Right lobe of liver (tissue), 4 donors: Measurements from ENCODE around the gene GTF2IRD1.

Experiments used
- POLR2A ChIP-seq: fragments of 450-650 bp; IDR thresholded peaks from one replicate; pipeline ENCODE4 v1.6.1; 2017; ENCODE audit warnings: antibody characterized with exemption, mild to moderate bottlenecking
- TF ChIP-seq, protein P1 (sequence below), 4 donors: fragments of 200-600 bp in 3 of 4; fragments of 450-650 bp in 1 of 4; IDR thresholded peaks; one replicate each; pipeline versions ENCODE4 v1.5.1 to v1.8.0; 2016 to 2022; ENCODE audit warnings: antibody characterized with exemption in 4 of 4, mild to moderate bottlenecking in 2 of 4
- donor health status: DM: no; HTN: no; CAD: no.
- donor health status: DM: no; HTN: no; CAD: no.
- donor health status: DM: no; HTN: yes; CAD: no.

DNA sequence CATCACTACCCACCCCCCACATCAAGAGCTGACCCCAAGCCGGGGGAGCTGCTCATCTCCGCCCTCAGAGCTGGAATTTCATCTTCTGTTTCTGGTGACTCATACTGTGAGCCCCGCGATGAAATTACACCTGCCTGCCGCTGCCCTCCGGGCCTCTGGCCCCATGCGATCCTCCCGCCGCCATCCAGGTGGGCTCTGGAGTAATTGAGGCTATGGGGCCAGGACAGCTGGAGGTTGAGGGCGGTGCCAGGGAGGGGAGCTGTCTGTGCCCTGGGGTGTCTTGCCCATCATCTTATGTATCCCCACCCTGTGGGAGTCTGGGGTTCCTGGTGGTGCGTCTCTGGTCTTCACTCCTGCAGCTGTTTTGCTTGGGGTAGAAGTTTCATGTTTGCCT lies 9.0 kb downstream of the GTF2IRD1 start:
- no peak for TF ChIP-seq POLR2A
- TF ChIP-seq, protein P1, sequence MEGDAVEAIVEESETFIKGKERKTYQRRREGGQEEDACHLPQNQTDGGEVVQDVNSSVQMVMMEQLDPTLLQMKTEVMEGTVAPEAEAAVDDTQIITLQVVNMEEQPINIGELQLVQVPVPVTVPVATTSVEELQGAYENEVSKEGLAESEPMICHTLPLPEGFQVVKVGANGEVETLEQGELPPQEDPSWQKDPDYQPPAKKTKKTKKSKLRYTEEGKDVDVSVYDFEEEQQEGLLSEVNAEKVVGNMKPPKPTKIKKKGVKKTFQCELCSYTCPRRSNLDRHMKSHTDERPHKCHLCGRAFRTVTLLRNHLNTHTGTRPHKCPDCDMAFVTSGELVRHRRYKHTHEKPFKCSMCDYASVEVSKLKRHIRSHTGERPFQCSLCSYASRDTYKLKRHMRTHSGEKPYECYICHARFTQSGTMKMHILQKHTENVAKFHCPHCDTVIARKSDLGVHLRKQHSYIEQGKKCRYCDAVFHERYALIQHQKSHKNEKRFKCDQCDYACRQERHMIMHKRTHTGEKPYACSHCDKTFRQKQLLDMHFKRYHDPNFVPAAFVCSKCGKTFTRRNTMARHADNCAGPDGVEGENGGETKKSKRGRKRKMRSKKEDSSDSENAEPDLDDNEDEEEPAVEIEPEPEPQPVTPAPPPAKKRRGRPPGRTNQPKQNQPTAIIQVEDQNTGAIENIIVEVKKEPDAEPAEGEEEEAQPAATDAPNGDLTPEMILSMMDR (IDR thresholded peaks at IDR 0.05) = no peak
